Activated B cell treated with CpG ODN at 0.5 μM for 24 hours (primary cell): ENCODE data around the gene ZNF132. TPM values are rescaled to one million over a fixed set of nuclear protein-coding genes. Genes with fewer than 3 reads are reported as not detected.

ENCODE experiments used
- ATAC-seq: fragments of 200-7000 bp; cut with Tn5 transposase; one replicate; pipeline ENCODE4 v1.10.0; 2021; ENCODE audit warnings: low read depth, mild to moderate bottlenecking, moderate library complexity
- CTCF ChIA-PET: fragments of 350-600 bp; sonication (Branson Sonifier 250); formaldehyde crosslinking; loops from one replicate; lab custom pipeline; 2021; ENCODE audit warnings: antibody characterized with exemption; lab: Charles Lee
- POLR2A ChIA-PET: fragments of 350-600 bp; sonication (Branson Sonifier 250); formaldehyde crosslinking; loops from one replicate; lab custom pipeline; 2021; ENCODE audit warnings: antibody characterized with exemption; lab: Charles Lee
- DNase-seq: peaks from one replicate; pipeline ENCODE4 v3.0.0; 2022
- H3K27ac Mint-ChIP-seq: one replicate; pipeline ENCODE4 v1.8.0; 2020; ENCODE audit warnings: mixed read lengths
- H3K27me3 Mint-ChIP-seq: one replicate; pipeline ENCODE4 v1.8.0; 2021; ENCODE audit warnings: mixed read lengths
- H3K36me3 Mint-ChIP-seq: one replicate; pipeline ENCODE4 v1.8.0; 2021; ENCODE audit warnings: low read depth, mixed read lengths
- H3K4me1 Mint-ChIP-seq: one replicate; pipeline ENCODE4 v1.8.0; 2021; ENCODE audit warnings: mixed read lengths
- H3K4me3 Mint-ChIP-seq: one replicate; pipeline ENCODE4 v1.8.0; 2020; ENCODE audit warnings: mild to moderate bottlenecking, mixed read lengths
- H3K9me3 Mint-ChIP-seq: one replicate; pipeline ENCODE4 v1.8.0; 2020; ENCODE audit warnings: mixed read lengths
- intact Hi-C: fragments of 100-400 bp; cut with micrococcal nuclease; formaldehyde crosslinking; loops from one replicate; pipeline ENCODE4 v1.15.1; 2024
- total RNA-seq: library from RNA; stranded (reverse); gene quantifications from 2 replicates; pipeline ENCODE4 v1.2.3, GENCODE V29; 2022
- TF ChIP-seq, protein P1 (sequence below): fragments of 200-600 bp; IDR thresholded peaks from one replicate; pipeline ENCODE4 v1.8.0; 2022; ENCODE audit warnings: antibody characterized with exemption, mild to moderate bottlenecking

The ZNF132 gene
- total RNA-seq, 1 donor from 2014 or later: 10.4 TPM

DNA sequence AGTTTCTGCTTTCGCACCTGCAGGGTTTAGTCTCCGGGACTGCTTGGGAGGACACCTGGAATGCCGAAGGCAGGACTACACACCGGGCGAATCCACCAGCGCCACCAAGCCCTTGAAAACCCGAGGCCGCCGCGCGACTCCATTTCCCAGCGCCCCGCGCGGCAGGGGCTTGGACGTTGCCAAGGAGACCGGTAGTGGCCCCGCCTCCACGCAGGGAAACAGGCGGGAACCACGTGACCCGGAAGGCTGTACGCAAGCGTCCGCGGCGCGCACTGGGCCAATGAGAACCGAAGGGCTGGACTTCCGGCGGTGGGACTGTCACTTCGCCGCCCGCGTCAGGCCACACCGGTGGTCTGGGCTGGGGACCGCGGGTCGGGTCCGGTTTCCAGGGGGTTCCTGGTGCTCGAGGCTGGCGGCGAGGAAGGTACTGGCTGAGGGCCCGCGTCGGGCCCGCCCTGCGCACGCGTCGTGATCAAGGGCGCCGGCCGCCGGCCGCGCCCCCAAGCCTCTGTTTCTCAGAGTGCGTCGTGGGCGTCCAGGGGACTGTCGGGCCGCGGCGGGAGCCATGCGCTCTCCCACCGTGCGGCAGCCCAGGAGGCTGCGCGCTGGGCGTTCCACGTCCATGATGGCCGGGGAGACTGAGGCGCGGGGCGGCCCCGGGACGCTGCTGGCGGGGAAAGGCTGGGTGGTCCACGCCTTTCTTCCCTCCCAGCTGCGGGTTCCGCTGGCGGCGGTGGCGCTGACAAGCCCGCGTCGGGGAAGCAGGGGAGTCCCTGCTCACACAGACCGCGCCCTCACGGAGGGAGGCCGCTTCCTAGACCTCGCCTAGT is 27.0 kb upstream of the ZNF132 start, which contains the start of gene ZNF324:
Gene ZNF324 (plus strand): TSS at position 321 of the 830 bp plus-strand sequence. CDS start 2,106 bp downstream, outside the sequence.
- Mint-ChIP-seq H3K4me1 (peaks cover 26% of the 10 kb centered on the region), H3K27me3 (no peaks in the 10 kb centered on the region), H3K4me3 (peak within 1 kb of the TSS; percentile 81), H3K27ac (peak within 1 kb of the TSS; percentile 56), H3K9me3 (no peaks in the 10 kb centered on the region), H3K36me3 (peaks cover 17% of the 10 kb centered on the region)
- ATAC-seq (peak; percentile 92), DNase-seq (peak; percentile 95)
- TF ChIP-seq, protein P1, sequence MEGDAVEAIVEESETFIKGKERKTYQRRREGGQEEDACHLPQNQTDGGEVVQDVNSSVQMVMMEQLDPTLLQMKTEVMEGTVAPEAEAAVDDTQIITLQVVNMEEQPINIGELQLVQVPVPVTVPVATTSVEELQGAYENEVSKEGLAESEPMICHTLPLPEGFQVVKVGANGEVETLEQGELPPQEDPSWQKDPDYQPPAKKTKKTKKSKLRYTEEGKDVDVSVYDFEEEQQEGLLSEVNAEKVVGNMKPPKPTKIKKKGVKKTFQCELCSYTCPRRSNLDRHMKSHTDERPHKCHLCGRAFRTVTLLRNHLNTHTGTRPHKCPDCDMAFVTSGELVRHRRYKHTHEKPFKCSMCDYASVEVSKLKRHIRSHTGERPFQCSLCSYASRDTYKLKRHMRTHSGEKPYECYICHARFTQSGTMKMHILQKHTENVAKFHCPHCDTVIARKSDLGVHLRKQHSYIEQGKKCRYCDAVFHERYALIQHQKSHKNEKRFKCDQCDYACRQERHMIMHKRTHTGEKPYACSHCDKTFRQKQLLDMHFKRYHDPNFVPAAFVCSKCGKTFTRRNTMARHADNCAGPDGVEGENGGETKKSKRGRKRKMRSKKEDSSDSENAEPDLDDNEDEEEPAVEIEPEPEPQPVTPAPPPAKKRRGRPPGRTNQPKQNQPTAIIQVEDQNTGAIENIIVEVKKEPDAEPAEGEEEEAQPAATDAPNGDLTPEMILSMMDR: no peak
- ChIA-PET CTCF (no interaction called here), POLR2A (interaction anchor here (1.5 to 2.1 kb wide), 2 partner anchors 16 to 77 kb away, joined by 5 to 7 read pairs; partner anchors contain the start of genes TRIM28 and ZNF324B)
- intact Hi-C loops: loop anchor here (1.0 to 2.0 kb wide), 9 partner anchors 8 to 140 kb away; partner anchors contain the start of genes RPS5, TRIM28, ZNF132 and ZNF324B

DNA sequence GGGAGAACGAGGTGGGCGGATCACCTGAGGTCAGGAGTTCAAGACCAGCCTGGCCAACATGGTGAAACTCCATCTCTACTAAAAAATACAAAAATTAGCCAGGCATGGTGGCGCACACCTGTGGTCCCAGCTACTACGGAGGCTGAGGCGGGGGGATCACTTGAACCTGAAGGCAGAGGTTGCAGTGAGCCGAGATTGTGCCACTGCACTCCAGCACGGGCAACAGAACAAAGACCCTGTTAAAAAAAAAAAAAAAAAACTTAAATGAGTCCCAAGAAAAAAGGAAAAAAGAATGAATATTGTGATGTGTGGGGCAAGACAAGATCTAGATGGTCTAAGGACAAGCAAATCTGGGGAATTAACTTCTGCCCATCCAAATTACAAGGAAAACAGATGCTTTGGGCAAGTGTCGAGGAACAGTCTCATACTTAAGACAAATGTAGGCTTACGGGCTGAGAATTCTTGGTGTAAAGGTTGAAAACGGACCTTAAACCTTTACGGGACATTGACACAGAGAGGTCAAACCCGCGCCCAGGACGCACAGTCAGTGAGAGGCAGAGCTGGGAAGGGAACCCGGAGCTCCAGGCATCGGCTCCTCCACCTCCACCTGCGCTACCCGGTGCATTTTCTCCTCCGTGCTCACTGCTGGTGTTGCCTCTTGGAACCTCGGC is 26.3 kb upstream of the ZNF132 start:
- CTCF ChIA-PET: no interaction called here

DNA sequence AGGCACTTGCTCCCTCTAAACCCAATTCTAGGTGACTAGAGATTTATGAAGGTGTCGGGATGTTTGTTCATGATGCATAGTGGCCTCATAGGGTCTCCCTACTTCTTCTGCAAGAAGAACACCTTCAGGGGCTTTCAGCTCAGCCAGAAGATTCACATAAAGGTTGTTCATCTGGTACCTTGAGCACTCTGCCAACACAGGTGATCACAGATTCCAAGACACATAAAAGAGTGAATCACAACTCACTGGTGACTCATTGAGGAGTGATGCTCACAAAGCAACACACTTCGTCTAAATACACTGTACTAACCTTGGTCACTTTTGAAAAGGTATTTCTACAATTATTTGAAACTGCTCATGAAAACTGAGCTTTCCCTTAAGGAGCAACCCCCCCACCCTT is 20.1 kb upstream of the ZNF132 start:
- CTCF ChIA-PET: no interaction called here
- intact Hi-C loops: no loop called here

More for the DNA sequence above, 26.3 kb upstream of the ZNF132 start:
- POLR2A ChIA-PET: interaction anchor here (0.9 to 2.1 kb wide), 6 partner anchors 15 to 109 kb away, joined by 3 to 8 read pairs (median 4); partner anchors contain the start of genes TRIM28, ZNF132, ZNF324B and ZNF584
- peaks cover 26% of the 10 kb centered on the region for H3K4me1 Mint-ChIP-seq
- H3K4me3 Mint-ChIP-seq: peak overlapping the region; percentile 81
- H3K27me3 Mint-ChIP-seq: no peaks in the 10 kb centered on the region
- H3K36me3 Mint-ChIP-seq: peaks cover 12% of the 10 kb centered on the region
- peak overlapping the region; percentile 56 for H3K27ac Mint-ChIP-seq
- H3K9me3 Mint-ChIP-seq: no peaks in the 10 kb centered on the region
- intact Hi-C loops: loop anchor here (1.0 to 2.0 kb wide), 9 partner anchors 9 to 139 kb away; partner anchors contain the start of genes RPS5, TRIM28, ZNF132 and ZNF324B
- TF ChIP-seq, protein P1: no peak
- DNase-seq (no peak), ATAC-seq (peak; percentile 19)

DNA sequence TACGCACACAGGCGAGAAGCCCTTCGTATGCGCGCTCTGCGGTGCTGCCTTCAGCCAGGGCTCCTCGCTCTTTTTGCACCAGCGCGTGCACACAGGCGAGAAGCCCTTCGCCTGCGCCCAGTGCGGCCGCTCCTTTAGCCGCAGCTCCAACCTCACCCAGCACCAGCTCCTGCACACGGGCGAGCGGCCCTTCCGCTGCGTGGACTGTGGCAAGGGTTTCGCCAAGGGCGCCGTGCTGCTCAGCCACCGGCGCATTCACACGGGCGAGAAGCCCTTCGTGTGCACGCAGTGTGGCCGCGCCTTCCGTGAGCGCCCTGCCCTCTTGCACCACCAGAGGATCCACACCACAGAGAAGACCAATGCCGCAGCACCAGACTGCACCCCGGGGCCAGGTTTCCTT is 16.2 kb upstream of the ZNF132 start:
- no peak for DNase-seq
- Mint-ChIP-seq H3K4me1 (peaks cover 10% of the 10 kb centered on the region), H3K36me3 (peaks cover 33% of the 10 kb centered on the region), H3K4me3 (no peak overlapping the region), H3K27ac (no peak overlapping the region), H3K9me3 (no peaks in the 10 kb centered on the region), H3K27me3 (no peaks in the 10 kb centered on the region)
- TF ChIP-seq, protein P1: no peak
- no peak for ATAC-seq
- ChIA-PET CTCF (no interaction called here), POLR2A (no interaction called here)
- intact Hi-C loops: no loop called here

More for the DNA sequence above, 20.1 kb upstream of the ZNF132 start:
- Mint-ChIP-seq H3K27ac (no peak overlapping the region), H3K4me3 (no peak overlapping the region), H3K36me3 (peaks cover 18% of the 10 kb centered on the region), H3K4me1 (peaks cover 2% of the 10 kb centered on the region), H3K9me3 (no peaks in the 10 kb centered on the region), H3K27me3 (no peaks in the 10 kb centered on the region)
- TF ChIP-seq, protein P1: no peak
- ATAC-seq (no peak), DNase-seq (no peak)
- POLR2A ChIA-PET: no interaction called here
